Keratinocyte (primary cell): ENCODE data around the gene USP48. TPM values are rescaled to one million over a fixed set of nuclear protein-coding genes. Genes with fewer than 3 reads are reported as not detected.

Experiments used
- DNase-seq: peaks from one replicate; pipeline ENCODE4 v3.0.0-alpha.2; 2011; ENCODE audit warnings: low read depth, missing footprints, low spot score
- FAIRE-seq: peaks from 2 replicates; lab custom pipeline; 2011; peaks lifted over from hg19 to GRCh38; lab: Jason Lieb, UNC
- H2AFZ ChIP-seq: 2 replicates; pipeline ENCODE4 v1.6.0; 2012; ENCODE audit warnings: low read length, control low read depth, inconsistent platforms; ENCODE audit not compliant: control insufficient read depth
- H3K27ac ChIP-seq: 2 replicates; pipeline ENCODE4 v1.5.1; 2011; ENCODE audit warnings: low read length; ENCODE audit not compliant: control insufficient read depth, insufficient read depth
- H3K27me3 ChIP-seq: 3 replicates; pipeline ENCODE4 v1.6.0; 2011; ENCODE audit warnings: low read length; ENCODE audit not compliant: control insufficient read depth, insufficient read depth; ENCODE audit errors: extremely low read depth
- H3K36me3 ChIP-seq, 2 experiments: 2 replicates in 1 of 2; 3 replicates in 1 of 2; pipeline ENCODE4 v1.5.1; 2011; ENCODE audit warnings: low read length in 2 of 2, mild to moderate bottlenecking in 1 of 2; ENCODE audit not compliant: control insufficient read depth in 2 of 2, insufficient read depth in 2 of 2; ENCODE audit errors: extremely low read depth in 1 of 2
- H3K4me1 ChIP-seq: 3 replicates; pipeline ENCODE4 v1.5.1; 2011; ENCODE audit warnings: low read length; ENCODE audit not compliant: control insufficient read depth, insufficient read depth; ENCODE audit errors: extremely low read depth
- H3K4me2 ChIP-seq: 3 replicates; pipeline ENCODE4 v1.6.0; 2011; ENCODE audit warnings: low read depth, low read length; ENCODE audit not compliant: control insufficient read depth, insufficient read depth; ENCODE audit errors: extremely low read depth
- H3K4me3 ChIP-seq, 3 experiments: fragments of 200-600 bp in 1 of 3; sonication (generic) in 1 of 3; 2 replicates in 2 of 3; 3 replicates in 1 of 3; pipeline ENCODE4 v1.5.1; 2011 to 2016; ENCODE audit warnings: low read length in 3 of 3, mild to moderate bottlenecking in 3 of 3, control low read depth in 2 of 3, inconsistent platforms in 1 of 3, low read depth in 1 of 3, mixed read lengths in 1 of 3, mixed run types in 1 of 3, moderate library complexity in 1 of 3; ENCODE audit not compliant: control insufficient read depth in 2 of 3, insufficient read depth in 2 of 3; ENCODE audit errors: extremely low read depth in 1 of 3
- H3K79me2 ChIP-seq: 2 replicates; pipeline ENCODE4 v1.6.0; 2012; ENCODE audit warnings: low read length; ENCODE audit not compliant: control insufficient read depth, insufficient read depth
- H3K9ac ChIP-seq: 3 replicates; pipeline ENCODE4 v1.6.0; 2011; ENCODE audit warnings: low read length; ENCODE audit not compliant: control insufficient read depth, insufficient read depth; ENCODE audit errors: extremely low read depth
- H3K9me1 ChIP-seq: 3 replicates; pipeline ENCODE4 v1.6.0; 2011; ENCODE audit warnings: low read length; ENCODE audit not compliant: control insufficient read depth, insufficient read depth; ENCODE audit errors: extremely low read depth
- H3K9me3 ChIP-seq: 2 replicates; pipeline ENCODE4 v1.5.1; 2012; ENCODE audit warnings: low read depth, low read length; ENCODE audit not compliant: control insufficient read depth
- H4K20me1 ChIP-seq: 3 replicates; pipeline ENCODE4 v1.6.0; 2011; ENCODE audit warnings: low read length; ENCODE audit not compliant: control insufficient read depth, insufficient read depth; ENCODE audit errors: extremely low read depth
- EZH2 ChIP-seq: IDR thresholded peaks from one replicate; pipeline ENCODE4 v1.6.1; 2012; ENCODE audit warnings: inconsistent platforms, mild to moderate bottlenecking, low read length, moderate library complexity
- dilution Hi-C: fragments of 300-500 bp; cut with MboI; formaldehyde crosslinking; loops from one replicate; pipeline ENCODE4 v1.7.0; 2020; ENCODE audit warnings: low sequenced_read_pairs; ENCODE audit not compliant: extremely low pct_ligation_motif_present
- polyA plus RNA-seq, 5 experiments: library from polyadenylated mRNA; depleted of rRNA in 3 of 5; stranded (reverse) in 3 of 5; stranded (forward) in 1 of 5; unstranded in 1 of 5; fragments of >200 nt; gene quantifications; 1 replicate in 1 of 5; 2 replicates in 3 of 5; 3 replicates in 1 of 5; pipeline versions ENCODE4 v1.2.1 to v1.2.3, GENCODE V29; 2011 to 2012; ENCODE audit warnings: missing spikeins in 2 of 5, low read depth in 1 of 5, low replicate concordance in 1 of 5
- TF ChIP-seq, protein P1 (sequence below), 3 experiments: IDR thresholded peaks in 1 of 3; conservative IDR thresholded peaks in 1 of 3; optimal IDR thresholded peaks in 1 of 3; 2 replicates in 2 of 3; 3 replicates in 1 of 3; pipeline versions ENCODE3 to v1.5.1; 2011; ENCODE audit warnings: low read length in 3 of 3, mild to moderate bottlenecking in 3 of 3, moderate library complexity in 2 of 3, control low read depth in 1 of 3, inconsistent platforms in 1 of 3; ENCODE audit not compliant: insufficient read depth in 2 of 3; ENCODE audit errors: extremely low read depth in 1 of 3

USP48 gene
- polyA plus RNA-seq, 1 donor (not counting 4 experiments of a cell fraction or from before 2014, with no cell fraction given), result 33.0 TPM

DNA sequence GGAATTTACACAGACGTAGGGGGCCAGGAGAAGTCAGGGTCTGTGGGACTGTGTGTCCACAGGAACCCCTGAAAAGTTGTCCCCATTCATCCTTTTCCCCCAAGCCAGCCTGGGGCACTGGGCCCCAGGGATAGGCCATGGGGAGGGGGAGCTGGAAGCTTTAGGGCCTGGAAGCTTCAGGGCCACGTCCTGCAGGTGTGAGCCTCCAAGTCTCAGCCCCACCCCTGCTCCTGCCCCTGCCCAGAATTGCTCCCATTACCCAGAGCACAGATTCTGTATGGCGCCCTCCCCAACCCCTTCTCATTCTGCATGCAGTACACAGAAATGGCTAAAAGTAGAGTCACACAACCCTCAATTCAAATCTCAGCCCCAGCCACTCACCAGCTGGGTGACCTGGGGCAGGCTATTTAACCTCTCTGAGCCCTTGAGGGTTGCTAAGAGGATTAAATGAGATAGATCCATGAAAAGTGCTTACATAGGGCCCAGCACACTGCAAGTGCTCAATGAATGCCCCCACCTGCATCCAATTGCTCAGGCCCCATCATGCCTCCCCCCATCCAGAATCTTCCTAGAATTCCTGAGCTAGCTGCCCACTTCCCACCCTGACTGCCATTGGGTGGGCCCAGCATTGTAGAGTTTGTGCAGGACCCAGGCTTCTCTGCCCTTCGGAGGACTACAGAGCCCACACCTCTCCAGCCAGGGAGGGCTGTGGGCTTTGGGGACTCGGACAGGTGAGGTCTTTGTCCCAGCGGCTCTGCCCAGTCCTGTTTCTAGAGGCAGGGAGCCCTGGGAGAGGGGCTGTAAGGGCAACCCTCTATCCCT, 120.3 kb downstream of the USP48 start:
- Histone ChIP-seq H4K20me1 (no peaks in the 10 kb centered on the region), H3K9me3 (no peaks in the 10 kb centered on the region), H3K9me1 (no peaks in the 10 kb centered on the region), H3K36me3 (no peaks in the 10 kb centered on the region), H3K79me2 (no peaks in the 10 kb centered on the region), H3K27ac (no peak overlapping the region), H3K4me1 (peaks cover 7% of the 10 kb centered on the region), H3K4me2 (no peak overlapping the region), H3K27me3 (peaks cover 15% of the 10 kb centered on the region), H3K9ac (no peak overlapping the region), H2AFZ (no peak overlapping the region), H3K4me3 (no peak overlapping the region)
- DNase-seq (no peak), FAIRE-seq (no peak)
- TF ChIP-seq EZH2, result no peak
- TF ChIP-seq, protein P1, sequence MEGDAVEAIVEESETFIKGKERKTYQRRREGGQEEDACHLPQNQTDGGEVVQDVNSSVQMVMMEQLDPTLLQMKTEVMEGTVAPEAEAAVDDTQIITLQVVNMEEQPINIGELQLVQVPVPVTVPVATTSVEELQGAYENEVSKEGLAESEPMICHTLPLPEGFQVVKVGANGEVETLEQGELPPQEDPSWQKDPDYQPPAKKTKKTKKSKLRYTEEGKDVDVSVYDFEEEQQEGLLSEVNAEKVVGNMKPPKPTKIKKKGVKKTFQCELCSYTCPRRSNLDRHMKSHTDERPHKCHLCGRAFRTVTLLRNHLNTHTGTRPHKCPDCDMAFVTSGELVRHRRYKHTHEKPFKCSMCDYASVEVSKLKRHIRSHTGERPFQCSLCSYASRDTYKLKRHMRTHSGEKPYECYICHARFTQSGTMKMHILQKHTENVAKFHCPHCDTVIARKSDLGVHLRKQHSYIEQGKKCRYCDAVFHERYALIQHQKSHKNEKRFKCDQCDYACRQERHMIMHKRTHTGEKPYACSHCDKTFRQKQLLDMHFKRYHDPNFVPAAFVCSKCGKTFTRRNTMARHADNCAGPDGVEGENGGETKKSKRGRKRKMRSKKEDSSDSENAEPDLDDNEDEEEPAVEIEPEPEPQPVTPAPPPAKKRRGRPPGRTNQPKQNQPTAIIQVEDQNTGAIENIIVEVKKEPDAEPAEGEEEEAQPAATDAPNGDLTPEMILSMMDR (optimal IDR thresholded peaks at IDR 0.05 in 1 of 3, IDR thresholded peaks at IDR 0.05 in 1 of 3, conservative IDR thresholded peaks at IDR 0.05 in 1 of 3; ENCODE audit: extremely low read depth in 1 of 3, insufficient read depth in 2 of 3, low read length in 3 of 3), result no peak
- dilution Hi-C loops, result no loop called here

DNA sequence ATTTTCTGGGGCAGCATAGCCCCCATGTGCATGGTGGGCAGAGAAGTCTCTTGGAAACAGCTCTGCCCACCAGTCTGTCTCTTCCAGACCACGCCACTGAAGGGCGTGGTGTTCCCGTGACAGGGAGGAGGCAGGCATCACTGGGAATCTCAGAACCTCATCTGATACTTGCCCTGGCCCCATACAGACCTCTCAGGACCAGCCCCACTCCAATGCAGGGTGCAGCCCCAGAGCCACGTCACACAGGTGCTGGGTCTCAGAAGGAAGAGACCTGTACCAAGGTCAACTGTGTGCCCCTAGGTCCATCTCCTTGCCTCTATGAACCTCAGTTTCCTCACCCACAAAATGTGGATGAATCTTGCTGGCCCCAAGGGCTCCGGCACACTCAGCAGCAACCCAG, 121.1 kb downstream of the USP48 start:
- peaks cover 8% of the 10 kb centered on the region for H3K27me3 ChIP-seq
- H3K4me2 ChIP-seq, result no peak overlapping the region
- peaks cover 7% of the 10 kb centered on the region for H3K4me1 ChIP-seq
- no peaks in the 10 kb centered on the region for H3K79me2 ChIP-seq
- no peaks in the 10 kb centered on the region for H3K36me3 ChIP-seq
- no peak overlapping the region for H3K4me3 ChIP-seq
- dilution Hi-C loops, result no loop called here
- FAIRE-seq (no peak), DNase-seq (no peak)
- no peaks in the 10 kb centered on the region for H4K20me1 ChIP-seq
- no peaks in the 10 kb centered on the region for H3K9me1 ChIP-seq
- no peak overlapping the region for H3K27ac ChIP-seq
- no peak overlapping the region for H3K9ac ChIP-seq
- no peak for TF ChIP-seq EZH2
- TF ChIP-seq, protein P1 (optimal IDR thresholded peaks at IDR 0.05 in 1 of 3, IDR thresholded peaks at IDR 0.05 in 1 of 3, conservative IDR thresholded peaks at IDR 0.05 in 1 of 3; ENCODE audit: extremely low read depth in 1 of 3, insufficient read depth in 2 of 3, low read length in 3 of 3), result no peak
- H2AFZ ChIP-seq, result no peak overlapping the region
- no peaks in the 10 kb centered on the region for H3K9me3 ChIP-seq
